ENCODE results near the gene CCDC38.
A peak's percentile ranks its signal among the peaks of the same experiment; 100 is the strongest.

- no peak for TF ChIP-seq CTCF (IDR thresholded peaks at IDR 0.05; ENCODE audit: low read depth, low read length, missing input control)
- peak; percentile 99 for TF ChIP-seq YY1 (IDR thresholded peaks at IDR 0.05)
- TF ChIP-seq, protein P1, sequence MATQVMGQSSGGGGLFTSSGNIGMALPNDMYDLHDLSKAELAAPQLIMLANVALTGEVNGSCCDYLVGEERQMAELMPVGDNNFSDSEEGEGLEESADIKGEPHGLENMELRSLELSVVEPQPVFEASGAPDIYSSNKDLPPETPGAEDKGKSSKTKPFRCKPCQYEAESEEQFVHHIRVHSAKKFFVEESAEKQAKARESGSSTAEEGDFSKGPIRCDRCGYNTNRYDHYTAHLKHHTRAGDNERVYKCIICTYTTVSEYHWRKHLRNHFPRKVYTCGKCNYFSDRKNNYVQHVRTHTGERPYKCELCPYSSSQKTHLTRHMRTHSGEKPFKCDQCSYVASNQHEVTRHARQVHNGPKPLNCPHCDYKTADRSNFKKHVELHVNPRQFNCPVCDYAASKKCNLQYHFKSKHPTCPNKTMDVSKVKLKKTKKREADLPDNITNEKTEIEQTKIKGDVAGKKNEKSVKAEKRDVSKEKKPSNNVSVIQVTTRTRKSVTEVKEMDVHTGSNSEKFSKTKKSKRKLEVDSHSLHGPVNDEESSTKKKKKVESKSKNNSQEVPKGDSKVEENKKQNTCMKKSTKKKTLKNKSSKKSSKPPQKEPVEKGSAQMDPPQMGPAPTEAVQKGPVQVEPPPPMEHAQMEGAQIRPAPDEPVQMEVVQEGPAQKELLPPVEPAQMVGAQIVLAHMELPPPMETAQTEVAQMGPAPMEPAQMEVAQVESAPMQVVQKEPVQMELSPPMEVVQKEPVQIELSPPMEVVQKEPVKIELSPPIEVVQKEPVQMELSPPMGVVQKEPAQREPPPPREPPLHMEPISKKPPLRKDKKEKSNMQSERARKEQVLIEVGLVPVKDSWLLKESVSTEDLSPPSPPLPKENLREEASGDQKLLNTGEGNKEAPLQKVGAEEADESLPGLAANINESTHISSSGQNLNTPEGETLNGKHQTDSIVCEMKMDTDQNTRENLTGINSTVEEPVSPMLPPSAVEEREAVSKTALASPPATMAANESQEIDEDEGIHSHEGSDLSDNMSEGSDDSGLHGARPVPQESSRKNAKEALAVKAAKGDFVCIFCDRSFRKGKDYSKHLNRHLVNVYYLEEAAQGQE (IDR thresholded peaks at IDR 0.05): no peak
- no peak for TF ChIP-seq TAF1 (conservative IDR thresholded peaks at IDR 0.05)
- TF ChIP-seq SP1 (IDR thresholded peaks at IDR 0.05): peak; percentile 96
- TF ChIP-seq, protein P2, sequence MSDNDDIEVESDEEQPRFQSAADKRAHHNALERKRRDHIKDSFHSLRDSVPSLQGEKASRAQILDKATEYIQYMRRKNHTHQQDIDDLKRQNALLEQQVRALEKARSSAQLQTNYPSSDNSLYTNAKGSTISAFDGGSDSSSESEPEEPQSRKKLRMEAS (IDR thresholded peaks at IDR 0.05): no peak
- no peak for TF ChIP-seq RAD21 (IDR thresholded peaks at IDR 0.05)
- TF ChIP-seq FOXA1 (IDR thresholded peaks at IDR 0.05): no peak
- TF ChIP-seq GABPA (IDR thresholded peaks at IDR 0.05 in 1 of 2, conservative IDR thresholded peaks at IDR 0.05 in 1 of 2): no peak
- TF ChIP-seq JUND (IDR thresholded peaks at IDR 0.05): no peak
- TF ChIP-seq NR2F2 (IDR thresholded peaks at IDR 0.05): peak; percentile 96
Measured at GRCh38 chr12:95858451-95859343, 83.7 kb downstream of the CCDC38 start, which contains the start of gene SNRPF.
